PC-9 (cell line): ENCODE data around the gene BLZF1.

Experiments
- EZH2 ChIP-seq: fragments of 200-600 bp; sonication (generic); IDR thresholded peaks from 2 replicates; pipeline ENCODE4 v1.8.0; 2017; ENCODE audit warnings: antibody characterized with exemption, low read depth
- TF ChIP-seq, protein P1 (sequence below): fragments of 200-600 bp; sonication (generic); conservative IDR thresholded peaks from 2 replicates; pipeline ENCODE4 v1.6.1; 2017; ENCODE audit warnings: mixed run types, antibody characterized with exemption, mild to moderate bottlenecking, moderate library complexity

DNA sequence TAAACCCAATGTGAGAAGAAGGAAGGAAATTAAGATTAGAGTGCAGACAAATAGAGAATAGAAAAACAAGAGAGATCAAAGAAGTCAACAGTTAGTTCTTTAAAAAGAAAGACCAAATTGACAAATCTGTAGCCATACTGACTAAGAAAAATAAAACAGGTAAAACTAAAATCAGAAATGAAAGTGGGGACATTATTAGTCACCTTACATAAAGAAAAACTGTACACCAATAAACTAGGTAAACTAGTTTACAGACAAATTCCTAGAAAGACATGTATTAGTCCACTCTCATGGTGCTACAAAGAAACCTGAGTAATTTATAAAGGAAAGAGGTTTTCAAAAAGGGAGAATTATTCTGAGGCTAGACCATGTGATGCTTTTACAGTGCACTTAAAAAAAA, 22.3 kb downstream of the BLZF1 start:
- TF ChIP-seq, protein P1, sequence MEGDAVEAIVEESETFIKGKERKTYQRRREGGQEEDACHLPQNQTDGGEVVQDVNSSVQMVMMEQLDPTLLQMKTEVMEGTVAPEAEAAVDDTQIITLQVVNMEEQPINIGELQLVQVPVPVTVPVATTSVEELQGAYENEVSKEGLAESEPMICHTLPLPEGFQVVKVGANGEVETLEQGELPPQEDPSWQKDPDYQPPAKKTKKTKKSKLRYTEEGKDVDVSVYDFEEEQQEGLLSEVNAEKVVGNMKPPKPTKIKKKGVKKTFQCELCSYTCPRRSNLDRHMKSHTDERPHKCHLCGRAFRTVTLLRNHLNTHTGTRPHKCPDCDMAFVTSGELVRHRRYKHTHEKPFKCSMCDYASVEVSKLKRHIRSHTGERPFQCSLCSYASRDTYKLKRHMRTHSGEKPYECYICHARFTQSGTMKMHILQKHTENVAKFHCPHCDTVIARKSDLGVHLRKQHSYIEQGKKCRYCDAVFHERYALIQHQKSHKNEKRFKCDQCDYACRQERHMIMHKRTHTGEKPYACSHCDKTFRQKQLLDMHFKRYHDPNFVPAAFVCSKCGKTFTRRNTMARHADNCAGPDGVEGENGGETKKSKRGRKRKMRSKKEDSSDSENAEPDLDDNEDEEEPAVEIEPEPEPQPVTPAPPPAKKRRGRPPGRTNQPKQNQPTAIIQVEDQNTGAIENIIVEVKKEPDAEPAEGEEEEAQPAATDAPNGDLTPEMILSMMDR, result no peak
- no peak for TF ChIP-seq EZH2
